Femur (tissue), 1 donor: ENCODE results near the gene INPP4B.

Experiments used
- DNase-seq: peaks from one replicate; pipeline ENCODE4 v3.0.0-alpha.2; 2017

Gene INPP4B

DNA sequence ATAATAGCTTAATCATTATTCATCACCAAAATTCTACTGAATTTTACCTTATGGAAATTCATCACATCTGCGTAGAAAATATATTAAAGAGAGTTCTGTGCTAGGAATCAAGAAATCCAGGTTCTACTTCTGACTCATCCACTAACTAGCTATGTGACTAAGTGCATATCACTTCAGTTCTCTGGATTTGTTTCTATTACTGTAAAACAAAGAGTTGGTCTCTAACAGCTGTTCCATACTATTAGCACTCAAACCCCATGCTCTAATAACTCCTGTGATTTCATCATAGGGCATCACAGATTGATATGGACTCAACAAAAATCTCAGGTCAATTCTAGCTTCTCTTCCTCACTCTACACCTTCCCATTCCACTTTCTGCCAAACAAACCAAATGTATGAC is 572.0 kb downstream of the INPP4B start:
- DNase-seq = no peak

- DNase-seq = no peak
These were observed 573.6 kb downstream of the INPP4B start for GRCh38 chr4:142272452-142272851.

GRCh38 chr4:142271832-142272231 is 574.3 kb downstream of the INPP4B start:
- DNase-seq = no peak

DNA sequence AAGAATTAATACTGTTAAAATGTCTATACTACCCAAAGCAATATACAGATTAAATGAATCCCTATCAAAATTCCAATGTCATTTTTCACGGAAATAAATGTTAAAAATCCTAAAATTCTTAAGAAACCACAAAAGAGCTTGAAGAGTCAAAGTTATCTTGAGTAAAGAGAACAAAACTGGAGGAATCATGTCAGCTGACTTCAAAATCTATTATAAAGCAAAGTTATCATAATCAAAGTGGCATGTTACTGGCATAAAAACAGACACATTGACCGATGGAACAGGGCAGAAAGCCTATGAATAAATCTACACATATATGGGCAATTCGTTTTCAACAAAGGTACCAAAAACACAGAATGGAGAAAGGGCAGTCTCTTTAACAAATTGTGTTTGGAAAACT is 579.0 kb downstream of the INPP4B start:
- DNase-seq = no peak

GRCh38 chr4:142265946-142266345 is 580.2 kb downstream of the INPP4B start:
- no peak for DNase-seq

DNA sequence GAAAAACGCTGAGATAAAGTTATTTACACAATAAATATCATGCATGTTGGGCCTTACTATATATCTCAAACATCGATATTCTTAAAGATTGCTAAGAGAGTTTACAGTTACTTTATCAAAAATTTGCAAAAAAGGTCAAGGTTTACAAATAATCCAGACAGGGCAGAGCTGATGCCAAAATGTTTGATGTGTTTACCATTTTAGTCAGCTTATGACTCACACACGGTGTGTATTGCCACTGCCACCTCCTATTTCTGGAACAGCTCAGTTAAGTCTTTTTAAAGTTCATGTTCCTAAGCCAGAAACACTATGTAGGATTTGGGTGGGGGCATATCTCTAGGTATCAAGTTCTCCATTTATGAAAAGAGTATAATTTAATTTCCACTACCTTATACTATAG is 580.6 kb downstream of the INPP4B start:
- no peak for DNase-seq

GRCh38 chr4:142264961-142265360 is 581.1 kb downstream of the INPP4B start:
- DNase-seq = no peak

GRCh38 chr4:142262956-142263355 is 583.1 kb downstream of the INPP4B start:
- DNase-seq = no peak

DNA sequence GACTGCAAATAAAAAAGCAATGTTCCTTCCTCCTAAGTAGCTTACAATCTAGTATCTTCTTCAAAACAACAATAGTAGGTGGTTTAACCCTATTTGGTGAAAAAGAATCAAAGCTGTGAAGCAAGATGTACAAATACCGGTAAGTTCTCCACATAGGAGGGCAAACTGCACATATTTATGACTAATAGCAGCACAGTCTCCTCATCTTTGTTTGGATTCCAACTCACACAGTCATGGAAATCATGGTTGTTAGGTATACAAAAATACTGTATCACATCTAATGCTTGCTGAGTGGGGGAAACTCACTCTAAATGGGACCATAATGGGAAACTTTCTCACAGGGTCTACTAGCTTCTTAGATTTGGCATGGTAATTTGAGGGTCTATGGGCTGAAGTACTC is 597.2 kb downstream of the INPP4B start:
- no peak for DNase-seq

- DNase-seq = no peak
These were observed 602.8 kb downstream of the INPP4B start for GRCh38 chr4:142243255-142243654.

- no peak for DNase-seq
These were observed 603.9 kb downstream of the INPP4B start for GRCh38 chr4:142242156-142242555.

GRCh38 chr4:142238589-142238988 is 607.5 kb downstream of the INPP4B start:
- no peak for DNase-seq

DNA sequence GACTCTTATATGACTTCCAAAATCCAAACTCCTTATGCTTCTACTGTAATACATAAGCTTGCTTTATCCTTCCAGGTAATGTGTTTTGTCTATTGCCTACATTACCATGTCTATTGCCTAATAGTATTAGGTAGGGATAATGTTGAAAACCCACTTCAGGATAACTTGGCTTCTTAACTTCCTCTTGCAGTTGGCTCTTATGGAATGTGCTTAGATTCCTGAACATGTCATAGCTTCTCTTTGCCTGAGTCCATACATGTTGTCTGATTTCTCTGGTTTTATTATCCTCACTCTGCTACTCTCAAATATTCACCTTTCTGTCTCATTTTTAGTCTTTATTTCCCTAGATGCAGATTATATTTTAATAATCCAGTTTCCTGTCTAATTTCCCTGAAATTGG is 609.8 kb downstream of the INPP4B start:
- no peak for DNase-seq

DNA sequence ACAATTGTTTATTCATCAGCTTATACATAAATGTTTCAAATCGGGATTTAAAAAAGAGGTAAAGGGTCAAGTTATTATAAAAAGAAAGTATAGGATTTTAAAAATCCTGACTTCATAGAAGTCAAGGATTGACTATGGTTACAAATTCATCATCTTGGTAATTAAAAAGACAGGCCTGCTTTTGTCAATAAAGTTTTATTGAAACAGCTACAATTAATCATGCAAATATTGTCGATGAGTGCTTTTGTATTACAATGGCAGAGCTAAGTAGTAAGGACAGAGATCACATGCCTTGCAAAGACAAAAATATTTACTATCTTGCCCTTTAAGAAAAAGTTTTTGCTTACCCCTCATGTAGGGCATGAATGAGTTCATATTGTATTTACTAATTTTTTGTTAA is 614.3 kb downstream of the INPP4B start:
- DNase-seq = no peak

- DNase-seq = no peak
These were observed 615.1 kb downstream of the INPP4B start for GRCh38 chr4:142230991-142231390.

DNA sequence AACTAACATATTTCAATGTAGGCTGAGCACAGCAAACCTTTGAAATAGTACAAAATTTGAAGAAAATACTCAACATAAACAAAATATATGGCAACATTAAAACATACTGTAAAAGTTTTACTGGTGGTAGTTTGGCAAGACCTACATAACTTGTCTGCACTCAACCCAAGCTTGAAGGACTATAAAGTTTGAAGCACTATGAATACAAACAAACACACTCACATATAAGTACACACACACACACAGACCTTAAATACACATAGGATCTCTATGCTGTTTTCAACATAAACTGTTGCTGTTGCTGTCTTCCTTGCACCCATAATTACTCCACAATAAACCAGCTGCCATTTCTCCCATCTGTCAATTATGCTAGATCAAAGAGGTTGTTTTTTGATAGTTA is 620.1 kb downstream of the INPP4B start:
- no peak for DNase-seq

DNA sequence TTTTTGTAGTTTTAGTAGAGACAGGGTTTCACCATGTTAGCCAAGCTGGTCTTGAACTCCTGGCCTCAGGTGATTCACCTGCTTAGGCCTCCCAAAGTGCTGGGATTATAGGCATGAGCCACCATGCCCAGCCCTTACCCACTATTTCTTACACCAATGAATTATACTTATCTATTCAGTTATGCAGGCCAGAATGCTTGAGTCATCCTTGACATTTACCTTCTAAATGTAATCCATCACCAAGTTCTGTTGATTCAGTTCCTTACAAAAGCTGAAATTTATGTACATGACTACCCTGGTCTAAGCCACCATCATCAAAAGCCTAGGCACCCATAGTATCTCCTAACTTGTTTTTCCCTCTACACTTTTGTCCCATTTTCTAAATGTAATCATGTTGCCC is 624.0 kb downstream of the INPP4B start:
- DNase-seq = no peak

DNA sequence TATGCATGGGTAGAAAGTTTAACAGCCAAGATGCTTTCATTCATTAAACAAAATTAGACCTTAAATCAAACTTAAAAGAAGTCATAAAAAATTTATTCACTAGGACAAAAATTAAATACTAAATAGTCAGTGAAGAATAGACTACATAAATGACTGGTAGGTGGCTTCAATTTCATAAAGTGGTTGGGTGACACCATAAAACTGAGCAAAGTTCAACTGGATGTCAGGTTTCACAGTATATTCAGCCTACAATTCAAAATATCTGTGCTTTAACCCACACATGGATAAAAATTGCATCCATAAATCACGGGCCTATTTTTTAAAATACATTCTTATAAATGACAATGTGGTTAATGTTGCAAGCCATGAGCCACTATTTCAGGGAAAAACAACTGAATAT is 627.4 kb downstream of the INPP4B start:
- DNase-seq = no peak

DNA sequence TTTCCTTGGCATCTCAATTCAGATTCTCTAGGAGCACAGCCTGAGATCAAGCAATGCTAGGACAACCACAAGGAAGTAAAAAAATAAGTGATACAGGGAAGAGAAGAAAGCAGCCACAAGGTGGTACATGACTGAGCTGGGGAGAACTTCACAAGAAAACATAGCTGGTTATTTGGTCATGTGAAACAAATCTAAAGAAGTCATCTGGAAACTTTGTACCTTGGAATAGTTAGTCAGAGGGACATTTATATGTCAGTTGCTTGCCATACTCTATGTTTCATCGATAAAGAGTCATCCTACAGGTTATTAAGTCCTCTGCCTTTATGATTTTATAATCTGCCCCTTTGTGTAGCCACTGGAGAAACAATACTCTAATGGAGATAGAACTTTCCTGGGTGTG is 634.7 kb downstream of the INPP4B start:
- no peak for DNase-seq

DNA sequence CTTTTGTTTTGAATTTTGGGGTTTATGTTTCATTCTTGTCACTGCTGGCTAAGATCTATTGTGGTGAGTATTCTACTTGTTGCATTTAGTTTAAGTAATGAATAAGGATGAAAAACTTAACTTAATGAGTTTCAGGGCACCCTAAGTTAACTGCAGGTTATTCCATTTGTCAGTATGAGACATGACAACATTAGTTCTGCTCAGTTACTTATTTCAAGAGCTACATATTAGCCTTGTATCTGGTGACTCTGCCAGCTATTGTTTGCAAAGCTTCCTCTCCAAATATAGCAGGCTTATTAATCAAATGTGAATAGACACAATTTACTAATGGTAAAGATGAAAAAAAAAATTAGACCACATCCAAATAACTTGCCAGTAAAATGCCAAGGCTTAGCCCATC is 642.6 kb downstream of the INPP4B start:
- DNase-seq = no peak

DNA sequence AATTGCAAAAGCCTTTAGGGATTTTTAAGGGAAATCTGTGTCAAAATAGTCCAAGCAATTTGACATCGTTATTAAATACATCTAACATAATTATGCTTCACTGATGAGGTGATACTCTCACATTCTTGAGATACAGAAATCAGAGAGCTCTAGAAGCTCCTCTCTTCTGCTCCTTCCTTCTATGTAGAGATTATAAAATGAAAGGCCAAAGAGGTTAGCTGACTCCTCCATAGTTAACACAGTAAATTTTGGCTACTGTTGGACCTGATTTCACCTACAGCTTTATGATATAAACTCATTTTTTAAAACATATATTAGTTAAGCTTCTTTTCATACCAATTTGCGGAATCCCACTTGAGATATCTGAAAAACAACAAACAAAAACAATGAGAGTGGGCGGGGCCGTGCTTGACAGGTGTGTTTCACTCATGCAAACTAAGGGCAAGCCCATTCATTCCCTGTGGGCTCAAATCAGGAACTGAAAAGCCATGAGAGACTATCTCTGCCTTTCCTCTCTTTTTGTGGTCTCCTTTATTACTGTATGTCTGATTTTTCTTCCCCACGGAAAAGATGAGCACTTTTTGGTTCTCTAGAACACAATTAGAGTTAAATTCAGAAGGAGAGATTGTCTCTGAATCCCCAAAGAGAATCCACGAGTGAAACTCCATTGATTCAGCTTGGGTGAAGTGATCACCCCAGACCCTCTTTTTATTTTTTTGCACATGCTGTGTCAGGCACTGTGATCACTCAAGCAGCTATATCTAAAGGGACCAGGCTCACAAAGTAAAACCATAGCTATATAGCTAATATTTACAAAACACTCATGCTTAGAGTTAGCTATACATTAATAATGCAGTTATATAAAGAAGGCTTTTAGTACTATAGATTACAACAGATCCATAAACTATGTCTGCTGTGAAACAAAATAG is 643.4 kb downstream of the INPP4B start:
- no peak for DNase-seq

DNA sequence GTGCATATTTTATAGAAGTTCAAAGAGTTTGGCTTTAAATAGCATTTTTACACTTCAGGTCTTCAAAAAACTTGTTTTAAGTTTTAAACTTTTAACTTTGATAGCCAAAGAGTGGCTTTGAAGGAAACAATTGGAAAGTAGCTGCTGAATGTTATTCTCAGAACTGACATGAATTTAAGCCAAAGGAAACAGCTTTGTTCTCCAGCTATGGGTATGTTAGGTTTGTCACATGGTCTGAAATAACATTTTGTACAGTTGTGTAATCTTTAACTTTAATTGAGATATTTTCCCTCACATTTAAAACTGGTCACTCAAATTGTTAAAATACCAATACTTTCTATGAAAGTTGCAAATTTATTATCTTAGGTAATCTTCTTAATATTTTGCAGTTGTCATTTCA is 645.1 kb downstream of the INPP4B start:
- DNase-seq = no peak

GRCh38 chr4:142194905-142195304 is 651.2 kb downstream of the INPP4B start:
- no peak for DNase-seq

DNA sequence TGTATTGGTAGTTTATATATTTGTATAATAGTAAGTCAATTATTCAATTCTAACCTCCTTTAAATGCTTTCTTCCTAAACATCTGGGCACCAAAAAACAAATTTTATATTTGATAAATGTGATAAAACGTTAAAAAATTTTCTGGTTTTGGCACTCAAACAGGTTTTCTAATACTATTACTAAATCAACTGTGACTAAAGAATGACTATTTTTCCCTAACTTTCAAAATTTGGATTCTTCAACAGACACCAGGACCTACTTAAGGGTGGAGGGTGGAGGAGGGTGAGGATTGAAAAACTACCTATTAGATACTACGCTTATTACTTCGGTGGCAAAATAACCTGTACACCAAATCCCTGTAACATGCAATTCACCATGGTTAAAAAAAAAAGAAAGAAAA is 654.2 kb downstream of the INPP4B start:
- DNase-seq = no peak

DNA sequence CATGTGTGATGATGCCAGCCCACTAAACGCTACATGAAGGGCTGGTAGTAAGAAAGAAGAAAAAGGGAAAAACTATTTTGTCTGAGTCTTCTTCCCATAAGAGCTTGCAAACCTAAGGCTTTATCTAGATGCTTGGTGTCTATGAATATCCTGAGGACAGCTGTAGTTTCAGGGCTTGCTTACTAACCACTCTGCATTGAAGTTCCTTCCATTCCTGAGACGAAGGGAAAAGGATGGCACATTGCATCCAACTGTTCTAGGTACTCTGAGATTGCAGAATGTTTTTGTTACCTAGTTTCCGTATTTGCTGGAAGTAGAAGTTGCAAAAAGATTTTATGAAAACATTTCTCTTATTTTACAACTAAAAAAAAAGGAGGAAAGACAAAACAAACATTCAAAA is 665.1 kb downstream of the INPP4B start:
- no peak for DNase-seq
